Large intestine (tissue), 3 donors: ENCODE data around the gene DICER1. TPM values are rescaled to one million over a fixed set of nuclear protein-coding genes. Genes with fewer than 3 reads are reported as not detected.
"Not testable (repeated sequence)": the region's sequence is repeated elsewhere in the genome, so short reads cannot be mapped to it uniquely, and the experiment has no call there.

Experiments
- DNase-seq, 2 donors: peaks; one replicate each; pipeline versions ENCODE4 v3.0.0 to v3.0.0-alpha.2; 2013
- H3K27ac ChIP-seq: one replicate; pipeline ENCODE4 v1.5.1; 2013; ENCODE audit warnings: low read length
- H3K27me3 ChIP-seq: 2 replicates; pipeline ENCODE4 v1.6.1; 2013; ENCODE audit warnings: low read length; ENCODE audit not compliant: control insufficient read depth, insufficient read depth
- H3K36me3 ChIP-seq: 2 replicates; pipeline ENCODE4 v1.6.1; 2013; ENCODE audit warnings: low read length; ENCODE audit not compliant: control insufficient read depth, insufficient read depth
- H3K4me1 ChIP-seq: one replicate; pipeline ENCODE4 v1.6.1; 2013; ENCODE audit warnings: low read length; ENCODE audit not compliant: control insufficient read depth, insufficient read depth
- H3K4me3 ChIP-seq: one replicate; pipeline ENCODE4 v1.5.1; 2013; ENCODE audit warnings: low read length
- H3K9me3 ChIP-seq: one replicate; pipeline ENCODE4 v1.6.1; 2013; ENCODE audit warnings: mild to moderate bottlenecking, low read depth, low read length, moderate library complexity; ENCODE audit not compliant: control insufficient read depth
- WGBS: methylation state at CpG from one replicate; pipeline ENCODE4 v1.1.5; 2013; ENCODE audit warnings: low lambda C conversion rate; ENCODE audit not compliant: insufficient coverage; 5-methylcytosine and 5-hydroxymethylcytosine counted together
- polyA plus RNA-seq: library from polyadenylated mRNA; unstranded; fragments of 120-200 nt; gene quantifications from one replicate; pipeline ENCODE4 v1.2.1, GENCODE V29; 2013

The DICER1 gene
- polyA plus RNA-seq, 1 donor, result 32.2 TPM

DNA sequence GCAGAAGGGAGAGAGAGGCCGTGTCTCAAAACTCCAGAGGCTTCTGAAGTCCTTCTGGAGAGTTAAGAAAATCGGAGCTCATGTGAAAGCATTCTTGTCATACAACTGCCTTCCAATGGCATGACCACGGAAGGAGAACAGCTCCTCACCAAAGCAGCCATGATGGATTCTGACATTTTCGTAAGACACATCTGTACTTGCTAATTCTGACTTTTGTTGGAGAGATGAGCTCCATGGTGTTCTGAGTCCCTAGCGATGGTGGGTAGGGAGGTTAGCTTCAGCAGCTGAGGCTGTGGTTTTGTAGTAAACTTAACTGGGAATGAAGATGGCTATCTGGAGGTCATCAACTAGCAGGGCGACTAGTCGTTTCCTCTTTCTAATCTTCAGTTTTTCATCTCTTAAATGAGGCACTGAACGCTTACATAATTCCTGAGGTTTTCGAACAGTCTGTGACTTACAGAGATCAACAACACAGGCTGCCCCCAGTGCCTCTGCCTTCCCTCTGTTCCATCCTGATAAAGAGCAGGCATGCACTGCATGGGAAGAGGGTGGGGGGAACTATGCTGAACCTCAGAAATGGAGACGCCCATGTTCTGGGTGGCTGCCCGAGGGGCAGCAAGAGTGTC is 28.6 kb upstream of the DICER1 start:
- H3K4me3 ChIP-seq, result no peak overlapping the region
- peak overlapping the region; percentile 6 for H3K27ac ChIP-seq
- H3K9me3 ChIP-seq, result peaks cover 2% of the 10 kb centered on the region
- no peaks in the 10 kb centered on the region for H3K27me3 ChIP-seq
- H3K36me3 ChIP-seq, result peaks cover 7% of the 10 kb centered on the region
- DNase-seq, result no peak
- H3K4me1 ChIP-seq, result peaks cover 9% of the 10 kb centered on the region
- 70% methylated on average over 2 of the region's 11 CpGs for WGBS

DNA sequence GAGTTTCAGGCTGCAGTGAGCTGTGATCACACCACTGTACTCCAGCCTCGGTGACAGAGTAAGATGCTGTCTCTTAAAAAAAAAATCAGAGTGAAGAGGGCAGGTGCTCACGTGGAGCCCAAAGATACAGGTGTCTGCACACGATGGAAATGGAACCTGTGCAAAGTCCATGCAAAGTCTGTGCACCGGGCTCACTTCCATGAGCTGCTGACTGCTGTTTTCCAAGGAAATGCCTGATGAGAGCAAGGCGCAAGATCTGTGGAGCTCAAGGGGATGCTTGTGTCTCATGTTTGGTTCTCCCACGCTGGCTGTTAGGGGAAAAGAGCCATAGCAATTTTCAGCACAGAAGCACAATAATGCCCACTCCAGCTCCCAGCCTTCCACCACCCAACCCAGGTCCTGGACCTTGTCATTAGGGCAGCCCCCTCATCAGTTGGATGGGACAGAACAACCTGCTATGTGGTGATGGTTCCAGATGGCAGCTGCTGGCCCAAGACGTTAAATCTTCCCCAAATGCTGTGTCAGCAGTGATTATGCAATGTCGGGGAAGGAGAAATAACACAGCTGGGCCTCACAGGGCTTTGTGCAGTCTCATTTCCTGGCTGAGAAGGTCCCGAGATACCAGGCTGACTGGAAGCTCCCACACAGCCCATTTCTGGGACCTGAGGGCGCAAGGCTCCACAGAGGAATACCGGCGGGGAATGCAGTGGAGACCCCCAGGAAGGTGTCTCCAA is 27.9 kb upstream of the DICER1 start:
- peak overlapping the region; percentile 6 for H3K27ac ChIP-seq
- peaks cover 2% of the 10 kb centered on the region for H3K9me3 ChIP-seq
- H3K4me3 ChIP-seq, result no peak overlapping the region
- H3K27me3 ChIP-seq, result no peaks in the 10 kb centered on the region
- WGBS, result 100% methylated on average over 1 of the region's 12 CpGs
- peaks cover 9% of the 10 kb centered on the region for H3K4me1 ChIP-seq
- peaks cover under 1% of the 10 kb centered on the region for H3K36me3 ChIP-seq
- peak; percentile 49 to 73 for DNase-seq

DNA sequence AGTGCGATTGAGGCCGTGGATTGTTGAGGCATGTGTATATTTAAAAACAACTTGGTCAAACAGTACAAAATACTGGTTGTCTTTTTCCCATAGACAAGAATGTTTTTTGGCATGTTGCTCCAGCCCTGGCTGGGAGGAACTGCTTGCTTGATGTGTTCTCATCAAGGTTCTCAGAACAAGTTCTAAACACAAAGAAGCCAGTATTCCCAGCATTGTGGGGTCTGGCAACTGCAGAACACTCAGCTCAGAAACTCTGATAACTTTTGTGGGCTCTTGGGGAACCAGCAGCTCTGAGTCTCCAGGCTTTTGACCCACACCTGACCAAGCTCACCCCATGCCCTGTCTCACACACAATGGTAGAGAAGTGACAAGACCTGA is 27.1 kb upstream of the DICER1 start:
- DNase-seq, result no peak
- H3K4me1 ChIP-seq, result peaks cover 9% of the 10 kb centered on the region
- H3K36me3 ChIP-seq, result no peaks in the 10 kb centered on the region
- peaks cover 2% of the 10 kb centered on the region for H3K9me3 ChIP-seq
- no peak overlapping the region for H3K4me3 ChIP-seq
- no peak overlapping the region for H3K27ac ChIP-seq
- H3K27me3 ChIP-seq, result no peaks in the 10 kb centered on the region
- WGBS, result no CpG with 5 or more reads among the region's 2 CpGs

- WGBS, result 20% methylated on average over 1 of the region's 6 CpGs
- H3K4me1 ChIP-seq, result peaks cover 9% of the 10 kb centered on the region
Observed at GRCh38 chr14:95183532-95184412, 26.4 kb upstream of the DICER1 start.

DNA sequence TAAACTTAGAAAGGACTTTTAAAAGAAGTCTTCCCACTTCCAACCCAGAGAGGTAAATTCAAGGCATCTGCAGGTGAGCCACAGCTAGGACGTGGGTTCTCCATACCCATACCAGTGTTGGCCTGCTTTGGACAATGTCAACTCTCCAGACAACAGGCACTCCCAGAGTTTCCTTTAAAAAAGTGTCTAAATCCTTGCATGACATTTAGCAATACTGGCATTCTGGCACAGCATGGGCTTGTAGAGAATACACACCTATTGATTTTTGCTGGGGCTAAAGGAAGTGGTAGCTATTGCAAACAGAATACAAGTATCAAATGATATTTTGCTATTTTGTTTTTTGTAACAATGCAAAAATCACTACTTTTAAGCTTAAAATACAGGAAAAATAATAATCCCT is 25.8 kb upstream of the DICER1 start:
- H3K36me3 ChIP-seq, result no peaks in the 10 kb centered on the region
- no peaks in the 10 kb centered on the region for H3K27me3 ChIP-seq
- no peak for DNase-seq
- H3K4me3 ChIP-seq, result no peak overlapping the region
- H3K4me1 ChIP-seq, result peaks cover 9% of the 10 kb centered on the region
- H3K27ac ChIP-seq, result no peak overlapping the region
- WGBS, result no CpG with 5 or more reads among the region's 1 CpG
- H3K9me3 ChIP-seq, result no peaks in the 10 kb centered on the region

More at GRCh38 chr14:95183532-95184412, 26.4 kb upstream of the DICER1 start:
- DNase-seq, result peak in 1 of 2 donors; percentile 37
- H3K9me3 ChIP-seq, result peaks cover 2% of the 10 kb centered on the region
- H3K4me3 ChIP-seq, result no peak overlapping the region
- H3K27ac ChIP-seq, result no peak overlapping the region
- H3K27me3 ChIP-seq, result no peaks in the 10 kb centered on the region
- no peaks in the 10 kb centered on the region for H3K36me3 ChIP-seq

DNA sequence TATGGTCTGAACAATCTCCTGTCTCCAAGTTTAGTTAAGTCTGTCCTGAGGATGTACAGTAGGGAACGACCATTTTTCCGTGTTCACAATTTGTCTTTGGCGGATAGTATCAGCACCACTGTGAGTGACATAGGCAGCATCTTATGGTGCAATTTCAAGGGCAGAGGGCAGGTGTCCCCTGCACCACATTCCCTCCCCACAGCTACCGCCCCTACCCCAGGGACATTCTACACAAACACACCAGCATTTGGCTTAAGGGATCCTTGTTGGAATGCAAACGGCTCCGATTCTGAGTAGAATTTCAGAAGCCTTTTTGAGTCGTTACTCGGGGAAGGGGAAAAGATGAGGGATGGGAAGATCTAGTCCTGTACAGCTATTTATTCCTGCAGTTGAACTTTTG is 25.1 kb upstream of the DICER1 start:
- Histone ChIP-seq H3K4me1 (peaks cover 9% of the 10 kb centered on the region), H3K4me3 (no peak overlapping the region), H3K36me3 (no peaks in the 10 kb centered on the region), H3K27ac (no peak overlapping the region), H3K9me3 (no peaks in the 10 kb centered on the region), H3K27me3 (no peaks in the 10 kb centered on the region)
- WGBS, result no CpG with 5 or more reads among the region's 8 CpGs
- no peak for DNase-seq

GRCh38 chr14:95180966-95181741 is 23.8 kb upstream of the DICER1 start:
- no peak for DNase-seq
- Histone ChIP-seq H3K27me3 (no peaks in the 10 kb centered on the region), H3K36me3 (no peaks in the 10 kb centered on the region), H3K9me3 (no peaks in the 10 kb centered on the region), H3K4me3 (no peak overlapping the region), H3K27ac (no peak overlapping the region), H3K4me1 (peaks cover 9% of the 10 kb centered on the region)
- WGBS, result 100% methylated on average over 5 of the region's 8 CpGs

DNA sequence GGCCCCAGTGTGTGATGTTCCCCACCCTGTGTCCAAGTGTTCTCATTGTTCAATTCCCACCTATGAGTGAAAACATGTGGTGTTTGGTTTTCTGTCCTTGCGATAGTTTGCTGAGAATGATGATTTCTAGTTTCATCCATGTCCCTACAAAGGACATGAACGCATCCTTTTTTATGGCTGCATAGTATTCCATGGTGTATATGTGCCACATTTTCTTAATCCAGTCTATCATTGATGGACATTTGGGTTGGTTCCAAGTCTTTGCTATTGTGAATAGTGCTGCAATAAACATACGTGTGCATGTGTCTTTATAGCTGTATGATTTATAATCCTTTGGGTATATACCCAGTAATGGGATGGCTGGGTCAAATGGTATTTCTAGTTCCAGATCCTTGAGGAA is 18.3 kb upstream of the DICER1 start:
- H3K36me3 ChIP-seq, H3K4me1 ChIP-seq, H3K27ac ChIP-seq, H3K9me3 ChIP-seq, H3K4me3 ChIP-seq, H3K27me3 ChIP-seq, DNase-seq: not testable (repeated sequence)
- WGBS, result no CpG with 5 or more reads among the region's 3 CpGs

- Histone ChIP-seq H3K9me3 (no peaks in the 10 kb centered on the region), H3K4me3 (no peak overlapping the region), H3K27ac (peak overlapping the region; percentile 63), H3K4me1 (peaks cover 7% of the 10 kb centered on the region), H3K27me3 (no peaks in the 10 kb centered on the region), H3K36me3 (no peaks in the 10 kb centered on the region)
- WGBS, result 75% methylated on average over 2 of the region's 2 CpGs
- DNase-seq, result no peak
Observed at GRCh38 chr14:95174184-95174792, 17.0 kb upstream of the DICER1 start.
